HepG2 (cell line): ENCODE data around the gene DCAF7.

Source experiments
- JUN ChIP-seq: sonication (generic); formaldehyde crosslinking; IDR thresholded peaks from 2 replicates; pipeline ENCODE4 v1.4.0; 2020; ENCODE audit warnings: mild to moderate bottlenecking, missing genetic modification reagents
- ZHX1 ChIP-seq: sonication (generic); formaldehyde crosslinking; IDR thresholded peaks from 2 replicates; pipeline ENCODE4 v1.8.1; 2022; ENCODE audit warnings: low read depth, mild to moderate bottlenecking, missing genetic modification reagents

- TF ChIP-seq ZHX1 (CRISPR knock-in tag), result no peak
- no peak for TF ChIP-seq JUN (CRISPR knock-in tag)
These were observed 84.5 kb downstream of the DCAF7 start for GRCh38 chr17:63634816-63635215.
